Ishikawa (cell line): Measurements from ENCODE around the gene PCDH9.

Experiments
- CEBPB ChIP-seq: IDR thresholded peaks from 2 replicates; pipeline ENCODE4 v1.6.1; 2012
- CREB1 ChIP-seq: IDR thresholded peaks from 2 replicates; pipeline ENCODE4 v1.6.1; 2012; ENCODE audit warnings: low read depth
- EGR1 ChIP-seq: IDR thresholded peaks from 2 replicates; pipeline ENCODE4 v1.6.1; 2012
- EP300 ChIP-seq: IDR thresholded peaks from 2 replicates; pipeline ENCODE4 v1.6.1; 2012; ENCODE audit warnings: borderline replicate concordance
- FOXM1 ChIP-seq: IDR thresholded peaks from 2 replicates; pipeline ENCODE4 v1.6.1; 2012; ENCODE audit warnings: low read depth, borderline replicate concordance
- MAX ChIP-seq: IDR thresholded peaks from 2 replicates; pipeline ENCODE4 v1.6.1; 2012
- NFIC ChIP-seq: IDR thresholded peaks from 2 replicates; pipeline ENCODE4 v1.6.1; 2012
- RAD21 ChIP-seq: IDR thresholded peaks from 2 replicates; pipeline ENCODE4 v1.6.1; 2012; ENCODE audit warnings: low read depth
- TAF1 ChIP-seq: IDR thresholded peaks from 2 replicates; pipeline ENCODE4 v1.6.1; 2012; ENCODE audit warnings: low read depth, mild to moderate bottlenecking
- TCF12 ChIP-seq: IDR thresholded peaks from 2 replicates; pipeline ENCODE4 v1.6.1; 2012; ENCODE audit warnings: low read depth
- TEAD4 ChIP-seq: IDR thresholded peaks from 2 replicates; pipeline ENCODE4 v1.6.1; 2012
- YY1 ChIP-seq: IDR thresholded peaks from 2 replicates; pipeline ENCODE4 v1.6.1; 2012; ENCODE audit warnings: low read depth
- ZBTB7A ChIP-seq: IDR thresholded peaks from 2 replicates; pipeline ENCODE4 v1.6.1; 2012; ENCODE audit warnings: low read depth
- TF ChIP-seq, protein P1 (sequence below): IDR thresholded peaks from 2 replicates; pipeline ENCODE4 v1.6.1; 2012
- TF ChIP-seq, protein P2 (sequence below): IDR thresholded peaks from 2 replicates; pipeline ENCODE4 v1.6.1; 2012; ENCODE audit warnings: low read depth, mild to moderate bottlenecking

Gene PCDH9

DNA sequence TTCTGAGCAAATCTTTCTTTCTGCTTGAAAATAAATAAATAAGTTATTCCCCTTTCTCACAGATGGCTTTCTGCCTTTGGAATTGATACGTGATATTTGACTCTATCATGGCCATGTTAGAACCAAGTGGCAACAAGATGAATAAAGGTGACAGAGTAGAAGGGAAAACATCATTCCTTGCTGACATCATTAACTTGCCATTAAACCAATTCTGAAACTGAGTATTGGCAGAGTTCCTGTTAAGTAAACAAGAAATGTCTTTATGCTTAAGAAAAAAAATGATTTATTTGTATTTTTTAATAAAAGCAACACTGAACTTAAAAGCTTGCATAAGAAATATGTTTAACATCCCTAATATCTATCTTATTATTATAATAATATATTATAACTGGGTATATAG lies 828.1 kb downstream of the PCDH9 start:
- TF ChIP-seq EP300: no peak
- TF ChIP-seq, protein P1, sequence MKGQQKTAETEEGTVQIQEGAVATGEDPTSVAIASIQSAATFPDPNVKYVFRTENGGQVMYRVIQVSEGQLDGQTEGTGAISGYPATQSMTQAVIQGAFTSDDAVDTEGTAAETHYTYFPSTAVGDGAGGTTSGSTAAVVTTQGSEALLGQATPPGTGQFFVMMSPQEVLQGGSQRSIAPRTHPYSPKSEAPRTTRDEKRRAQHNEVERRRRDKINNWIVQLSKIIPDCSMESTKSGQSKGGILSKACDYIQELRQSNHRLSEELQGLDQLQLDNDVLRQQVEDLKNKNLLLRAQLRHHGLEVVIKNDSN: no peak
- no peak for TF ChIP-seq TAF1
- no peak for TF ChIP-seq EGR1
- no peak for TF ChIP-seq MAX
- TF ChIP-seq TEAD4: no peak
- TF ChIP-seq YY1: no peak
- TF ChIP-seq CEBPB: no peak
- TF ChIP-seq, protein P2, sequence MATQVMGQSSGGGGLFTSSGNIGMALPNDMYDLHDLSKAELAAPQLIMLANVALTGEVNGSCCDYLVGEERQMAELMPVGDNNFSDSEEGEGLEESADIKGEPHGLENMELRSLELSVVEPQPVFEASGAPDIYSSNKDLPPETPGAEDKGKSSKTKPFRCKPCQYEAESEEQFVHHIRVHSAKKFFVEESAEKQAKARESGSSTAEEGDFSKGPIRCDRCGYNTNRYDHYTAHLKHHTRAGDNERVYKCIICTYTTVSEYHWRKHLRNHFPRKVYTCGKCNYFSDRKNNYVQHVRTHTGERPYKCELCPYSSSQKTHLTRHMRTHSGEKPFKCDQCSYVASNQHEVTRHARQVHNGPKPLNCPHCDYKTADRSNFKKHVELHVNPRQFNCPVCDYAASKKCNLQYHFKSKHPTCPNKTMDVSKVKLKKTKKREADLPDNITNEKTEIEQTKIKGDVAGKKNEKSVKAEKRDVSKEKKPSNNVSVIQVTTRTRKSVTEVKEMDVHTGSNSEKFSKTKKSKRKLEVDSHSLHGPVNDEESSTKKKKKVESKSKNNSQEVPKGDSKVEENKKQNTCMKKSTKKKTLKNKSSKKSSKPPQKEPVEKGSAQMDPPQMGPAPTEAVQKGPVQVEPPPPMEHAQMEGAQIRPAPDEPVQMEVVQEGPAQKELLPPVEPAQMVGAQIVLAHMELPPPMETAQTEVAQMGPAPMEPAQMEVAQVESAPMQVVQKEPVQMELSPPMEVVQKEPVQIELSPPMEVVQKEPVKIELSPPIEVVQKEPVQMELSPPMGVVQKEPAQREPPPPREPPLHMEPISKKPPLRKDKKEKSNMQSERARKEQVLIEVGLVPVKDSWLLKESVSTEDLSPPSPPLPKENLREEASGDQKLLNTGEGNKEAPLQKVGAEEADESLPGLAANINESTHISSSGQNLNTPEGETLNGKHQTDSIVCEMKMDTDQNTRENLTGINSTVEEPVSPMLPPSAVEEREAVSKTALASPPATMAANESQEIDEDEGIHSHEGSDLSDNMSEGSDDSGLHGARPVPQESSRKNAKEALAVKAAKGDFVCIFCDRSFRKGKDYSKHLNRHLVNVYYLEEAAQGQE: no peak
- TF ChIP-seq RAD21: no peak
- no peak for TF ChIP-seq ZBTB7A
- TF ChIP-seq TCF12: no peak
- no peak for TF ChIP-seq FOXM1
- no peak for TF ChIP-seq NFIC
- TF ChIP-seq CREB1: no peak

DNA sequence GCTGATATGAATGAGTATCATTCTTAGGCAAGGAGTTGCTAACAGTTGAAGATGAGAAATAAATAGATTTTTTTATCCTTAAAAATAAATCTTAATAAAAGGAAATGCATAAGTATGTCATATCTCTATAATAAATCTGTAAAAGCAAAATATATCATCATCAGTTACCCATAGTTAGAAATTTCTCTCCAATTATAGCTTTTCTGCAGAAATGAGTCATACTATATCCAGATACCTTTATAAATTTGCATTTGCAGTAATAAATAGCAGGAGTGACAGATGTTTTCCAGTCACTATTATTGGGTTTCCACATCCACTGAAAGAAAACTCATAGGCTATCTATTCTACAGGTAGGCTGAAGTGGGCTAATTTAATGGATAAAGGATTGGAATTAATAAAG lies 829.8 kb downstream of the PCDH9 start:
- no peak for TF ChIP-seq FOXM1
- TF ChIP-seq CEBPB: no peak
- TF ChIP-seq, protein P1: no peak
- no peak for TF ChIP-seq CREB1
- TF ChIP-seq, protein P2: no peak
- no peak for TF ChIP-seq TAF1
- no peak for TF ChIP-seq MAX
- TF ChIP-seq TEAD4: no peak
- TF ChIP-seq RAD21: no peak
- TF ChIP-seq NFIC: no peak
- no peak for TF ChIP-seq YY1
- TF ChIP-seq ZBTB7A: no peak
- TF ChIP-seq TCF12: no peak
- no peak for TF ChIP-seq EP300
- TF ChIP-seq EGR1: no peak

DNA sequence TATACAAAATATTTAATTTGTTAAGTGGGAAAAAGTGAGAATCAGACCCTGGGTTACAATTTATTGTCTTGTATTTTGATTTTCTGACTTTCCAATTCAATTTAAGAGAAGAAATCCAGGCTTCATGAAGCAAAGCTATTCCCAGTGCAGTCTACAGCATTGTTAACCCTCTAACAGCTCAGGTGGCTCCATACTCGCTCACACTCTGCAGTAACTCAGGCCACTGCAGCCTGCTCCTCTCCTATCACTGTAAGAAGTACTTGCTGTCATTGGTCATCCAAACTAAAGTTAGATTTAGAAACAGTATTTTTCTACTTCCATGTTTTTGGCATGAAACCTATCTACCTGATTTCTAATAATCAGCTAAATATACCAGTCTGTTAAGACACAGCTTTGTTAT lies 830.3 kb downstream of the PCDH9 start:
- TF ChIP-seq TCF12 (no peak), NFIC (no peak), TEAD4 (no peak), EGR1 (no peak), CEBPB (no peak), MAX (no peak), FOXM1 (no peak), YY1 (no peak), TAF1 (no peak), RAD21 (no peak), ZBTB7A (no peak), CREB1 (no peak), EP300 (no peak)
- TF ChIP-seq, protein P1: no peak
- TF ChIP-seq, protein P2: no peak

DNA sequence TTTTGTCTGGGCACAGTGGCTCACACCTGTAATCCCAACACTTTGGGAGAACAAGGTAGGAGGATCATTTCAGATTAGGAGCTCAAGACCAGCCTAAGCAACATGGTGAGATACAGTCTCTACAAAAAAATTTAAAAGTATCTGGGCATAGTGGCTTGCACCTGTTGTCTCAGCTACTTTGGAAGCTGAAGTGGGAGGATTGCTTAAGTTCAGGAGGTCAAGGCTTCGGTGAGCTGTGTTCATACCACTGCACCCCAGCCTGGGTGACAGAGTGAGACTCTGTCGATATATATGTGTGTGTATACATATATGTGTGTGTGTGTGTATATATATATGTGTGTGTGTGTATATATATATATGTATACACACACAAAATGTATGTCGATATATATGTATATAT lies 833.0 kb downstream of the PCDH9 start:
- no peak for TF ChIP-seq FOXM1
- no peak for TF ChIP-seq CEBPB
- no peak for TF ChIP-seq TEAD4
- TF ChIP-seq MAX: no peak
- no peak for TF ChIP-seq YY1
- TF ChIP-seq ZBTB7A: no peak
- no peak for TF ChIP-seq EP300
